CD14-positive monocyte (primary cell): ENCODE results near the gene METTL1. TPM values are rescaled to one million over a fixed set of nuclear protein-coding genes. Genes with fewer than 3 reads are reported as not detected.
A peak's percentile ranks its signal among the peaks of the same experiment; 100 is the strongest.

Source experiments
- DNase-seq, 3 donors: peaks; one replicate each; pipeline ENCODE4 v3.0.0-alpha.2; 2011 to 2022
- H2AFZ ChIP-seq: 2 replicates; pipeline ENCODE4 v1.6.0; 2012; ENCODE audit warnings: mild to moderate bottlenecking, low read depth, low read length, inconsistent platforms; ENCODE audit not compliant: insufficient read depth, poor library complexity, severe bottlenecking
- H3K27ac ChIP-seq, 2 donors: 1 replicate in 1 of 2; 2 replicates in 1 of 2; pipeline ENCODE4 v1.5.1; 2012 to 2013; ENCODE audit warnings: low read length in 2 of 2, control low read depth in 1 of 2, inconsistent platforms in 1 of 2, low read depth in 1 of 2, mild to moderate bottlenecking in 1 of 2
- H3K27me3 ChIP-seq, 2 donors: one replicate each; pipeline versions ENCODE4 v1.6.0 to v1.6.1; 2011 to 2013; ENCODE audit warnings: low read length in 2 of 2; ENCODE audit not compliant: control insufficient read depth in 2 of 2, insufficient read depth in 2 of 2
- H3K36me3 ChIP-seq, 2 donors: replicated peaks in 1 of 2; 1 replicate in 1 of 2; 2 replicates in 1 of 2; pipeline versions ENCODE4 v1.5.1 to v1.6.1; 2012 to 2013; ENCODE audit warnings: low read length in 2 of 2, control low read depth in 1 of 2, inconsistent platforms in 1 of 2, mild to moderate bottlenecking in 1 of 2; ENCODE audit not compliant: insufficient read depth in 2 of 2, control insufficient read depth in 1 of 2
- H3K4me1 ChIP-seq, 2 donors: 1 replicate in 1 of 2; 2 replicates in 1 of 2; pipeline versions ENCODE4 v1.5.1 to v1.6.1; 2012 to 2013; ENCODE audit warnings: low read length in 2 of 2, control low read depth in 1 of 2, inconsistent platforms in 1 of 2, mild to moderate bottlenecking in 1 of 2, moderate library complexity in 1 of 2; ENCODE audit not compliant: insufficient read depth in 2 of 2, control insufficient read depth in 1 of 2
- H3K4me2 ChIP-seq: replicated peaks from 2 replicates; pipeline ENCODE3; 2012; ENCODE audit warnings: low read length, moderate library complexity, mild to moderate bottlenecking; ENCODE audit not compliant: poor library complexity, severe bottlenecking; ENCODE audit errors: extremely low read depth
- H3K4me3 ChIP-seq, 3 experiments: fragments of 200-600 bp in 1 of 3; sonication (generic) in 1 of 3; replicated peaks in 1 of 3; 1 replicate in 2 of 3; 2 replicates in 1 of 3; pipeline ENCODE4 v1.5.1; 2011 to 2013; ENCODE audit warnings: low read length in 3 of 3, mild to moderate bottlenecking in 3 of 3, control low read depth in 2 of 3, low read depth in 2 of 3, inconsistent platforms in 1 of 3, moderate library complexity in 1 of 3
- H3K79me2 ChIP-seq: 2 replicates; pipeline ENCODE4 v1.6.0; 2012; ENCODE audit warnings: mild to moderate bottlenecking, control low read depth, inconsistent platforms, low read length, moderate library complexity; ENCODE audit not compliant: insufficient read depth
- H3K9ac ChIP-seq: 2 replicates; pipeline ENCODE4 v1.6.0; 2017; ENCODE audit warnings: low read length, mild to moderate bottlenecking; ENCODE audit not compliant: insufficient read depth, poor library complexity, severe bottlenecking
- H3K9me3 ChIP-seq, 2 donors: replicated peaks in 1 of 2; 1 replicate in 1 of 2; 2 replicates in 1 of 2; pipeline versions ENCODE4 v1.5.1 to v1.6.1; 2012 to 2013; ENCODE audit warnings: low read length in 2 of 2, control low read depth in 1 of 2; ENCODE audit not compliant: control insufficient read depth in 1 of 2, insufficient read depth in 1 of 2
- H4K20me1 ChIP-seq: 2 replicates; pipeline ENCODE4 v1.6.0; 2012; ENCODE audit warnings: mild to moderate bottlenecking, low read length, control low read depth, moderate library complexity; ENCODE audit not compliant: insufficient read depth
- H3K27ac Mint-ChIP-seq, 7 donors: one replicate each; pipeline ENCODE4 v1.8.0; 2020; ENCODE audit warnings: mild to moderate bottlenecking in 7 of 7, mixed read lengths in 7 of 7, moderate library complexity in 6 of 7, inconsistent platforms in 2 of 7
- H3K27me3 Mint-ChIP-seq, 3 donors: one replicate each; pipeline ENCODE4 v1.8.0; 2021 to 2022; ENCODE audit warnings: low read depth in 3 of 3, mild to moderate bottlenecking in 3 of 3, mixed read lengths in 3 of 3, moderate library complexity in 3 of 3, inconsistent platforms in 1 of 3
- H3K36me3 Mint-ChIP-seq, 2 donors: one replicate each; pipeline ENCODE4 v1.8.0; 2020; ENCODE audit warnings: mixed read lengths in 2 of 2, inconsistent platforms in 1 of 2, mild to moderate bottlenecking in 1 of 2
- H3K4me1 Mint-ChIP-seq: one replicate; pipeline ENCODE4 v1.8.0; 2020; ENCODE audit warnings: mild to moderate bottlenecking, mixed read lengths
- H3K4me3 Mint-ChIP-seq, 2 donors: one replicate each; pipeline ENCODE4 v1.8.0; 2020; ENCODE audit warnings: mild to moderate bottlenecking in 2 of 2, mixed read lengths in 2 of 2, moderate library complexity in 1 of 2
- H3K9me3 Mint-ChIP-seq, 7 donors: one replicate each; pipeline ENCODE4 v1.8.0; 2020 to 2022; ENCODE audit warnings: mixed read lengths in 7 of 7, mild to moderate bottlenecking in 6 of 7, moderate library complexity in 6 of 7, inconsistent platforms in 2 of 7
- CTCF ChIP-seq: fragments of 200-600 bp; IDR thresholded peaks from one replicate; pipeline ENCODE4 v1.8.0; 2022; ENCODE audit warnings: antibody characterized with exemption, mild to moderate bottlenecking
- WGBS: methylation state at CpG from one replicate; pipeline ENCODE4 v1.1.5; 2013; ENCODE audit warnings: missing lambda C conversion rate; ENCODE audit not compliant: insufficient coverage; 5-methylcytosine and 5-hydroxymethylcytosine counted together
- intact Hi-C, 2 donors: fragments of 100-400 bp; cut with micrococcal nuclease; formaldehyde crosslinking; loops; one replicate each; pipeline versions ENCODE4 v1.15.0 to v1.15.1; 2023
- polyA plus RNA-seq, 3 donors: library from polyadenylated mRNA; depleted of rRNA in 1 of 3; unstranded in 2 of 3; stranded (reverse) in 1 of 3; fragments of 300-500 nt in 2 of 3; fragments of >200 nt in 1 of 3; fragmentation: Illumina TruSeq in 2 of 3; gene quantifications; 1 replicate in 2 of 3; 2 replicates in 1 of 3; pipeline ENCODE4 v1.2.3, GENCODE V29; 2012 to 2021

The METTL1 gene
- polyA plus RNA-seq, 3 donors: 3.4 to 5.0 (median 3.7) TPM

GRCh38 chr12:57752668-57753000 lies 19.3 kb downstream of the METTL1 start:
- H2AFZ ChIP-seq: peak overlapping the region; percentile 92
- intact Hi-C loops: loop anchor here in 1 of 2 donors (10.0 kb wide), 1 partner anchor 208 kb away; the partner anchor contains the start of gene DCTN2
- H3K9me3 ChIP-seq: no peaks in the 10 kb centered on the region
- H4K20me1 ChIP-seq: no peaks in the 10 kb centered on the region
- peak overlapping the region; percentile 70 to 79 for H3K27ac ChIP-seq
- H3K27me3 Mint-ChIP-seq: peaks cover 7 to 13% (median 7%) of the 10 kb centered on the region in 3 donors
- H3K27ac Mint-ChIP-seq: peak overlapping the region; percentile 84 to 95 (median 92)
- H3K4me1 ChIP-seq: peaks cover 39 to 45% of the 10 kb centered on the region in 2 donors
- peaks cover 27% of the 10 kb centered on the region for H3K79me2 ChIP-seq
- no peak for TF ChIP-seq CTCF
- peak overlapping the region; percentile 82 to 96 for H3K4me3 Mint-ChIP-seq
- DNase-seq: no peak
- H3K9ac ChIP-seq: no peak overlapping the region
- H3K36me3 Mint-ChIP-seq: peaks cover 17 to 31% of the 10 kb centered on the region in 2 donors
- WGBS: no CpG with 5 or more reads among the region's 5 CpGs
- peaks cover 0 to 7% of the 10 kb centered on the region in 2 donors for H3K27me3 ChIP-seq
- H3K4me3 ChIP-seq: peak overlapping the region; percentile 30 to 81 (median 68)
- H3K36me3 ChIP-seq: peaks cover 10 to 25% of the 10 kb centered on the region in 2 donors
- peaks cover 44% of the 10 kb centered on the region for H3K4me1 Mint-ChIP-seq
- H3K4me2 ChIP-seq: peak overlapping the region; percentile 88
- peaks cover 0 to 3% (median 0%) of the 10 kb centered on the region in 7 donors for H3K9me3 Mint-ChIP-seq

- Histone ChIP-seq H3K4me3 (peak within 1 kb of the TSS; percentile 36 to 81 (median 68)), H3K9ac (peak within 1 kb of the TSS; percentile 72), H3K79me2 (peaks cover 27% of the 10 kb centered on the region), H3K27me3 (peaks cover 0 to 7% of the 10 kb centered on the region in 2 donors), H2AFZ (peak within 1 kb of the TSS; percentile 92), H4K20me1 (no peaks in the 10 kb centered on the region), H3K36me3 (peaks cover 14 to 32% of the 10 kb centered on the region in 2 donors), H3K9me3 (no peaks in the 10 kb centered on the region), H3K4me1 (peaks cover 38 to 43% of the 10 kb centered on the region in 2 donors), H3K4me2 (peak within 1 kb of the TSS; percentile 88), H3K27ac (peak within 1 kb of the TSS; percentile 79 to 82)
- H3K36me3 Mint-ChIP-seq: peaks cover 21 to 36% of the 10 kb centered on the region in 2 donors
- no peak for TF ChIP-seq CTCF
- 0% methylated on average over 45 of the region's 58 CpGs for WGBS
- peak within 1 kb of the TSS; percentile 84 to 95 (median 92) for H3K27ac Mint-ChIP-seq
- peaks cover 43% of the 10 kb centered on the region for H3K4me1 Mint-ChIP-seq
- H3K27me3 Mint-ChIP-seq: peaks cover 7 to 13% (median 7%) of the 10 kb centered on the region in 3 donors
- peak within 1 kb of the TSS; percentile 82 to 96 for H3K4me3 Mint-ChIP-seq
- DNase-seq: peak; percentile 99 to 100 (median 99)
- intact Hi-C loops: loop anchor here in 1 of 2 donors (10.0 kb wide), 1 partner anchor 207 kb away; the partner anchor contains the start of gene DCTN2
- H3K9me3 Mint-ChIP-seq: peaks cover 0 to 3% (median 0%) of the 10 kb centered on the region in 7 donors
Observed at GRCh38 chr12:57751788-57752667, 19.9 kb downstream of the METTL1 start, which contains the start of gene CDK4. Gene CDK4, minus strand, starts transcription at chr12:57752310. Its CDS starts 593 bp downstream, at chr12:57751717.
